Tibial nerve (tissue), 4 donors: ENCODE data around the gene CNTNAP5. TPM values are rescaled to one million over a fixed set of nuclear protein-coding genes. Genes with fewer than 3 reads are reported as not detected.

Experiments used
- DNase-seq, 2 donors: peaks; one replicate each; pipeline ENCODE4 v3.0.0-alpha.2; 2019; ENCODE audit warnings: low spot score in 2 of 2
- H3K27ac ChIP-seq, 4 donors: fragments of 200-600 bp; sonication (generic) in 3 of 4; one replicate each; pipeline ENCODE4 v1.5.1; 2017 to 2019; ENCODE audit warnings: mild to moderate bottlenecking in 1 of 4
- H3K27me3 ChIP-seq, 2 donors: fragments of 200-600 bp; sonication (generic) in 1 of 2; one replicate each; pipeline versions ENCODE4 v1.5.1 to v1.6.0; 2017 to 2019
- H3K36me3 ChIP-seq, 3 donors: fragments of 200-600 bp; sonication (generic); one replicate each; pipeline ENCODE4 v1.5.1; 2018 to 2019
- H3K4me1 ChIP-seq, 4 donors: fragments of 200-600 bp; sonication (generic) in 3 of 4; one replicate each; pipeline ENCODE4 v1.5.1; 2017 to 2019
- H3K4me3 ChIP-seq, 4 donors: fragments of 200-600 bp; sonication (generic) in 3 of 4; one replicate each; pipeline ENCODE4 v1.5.1; 2017 to 2019; ENCODE audit warnings: mild to moderate bottlenecking in 1 of 4, moderate library complexity in 1 of 4
- H3K9me3 ChIP-seq, 4 donors: fragments of 200-600 bp; sonication (generic) in 3 of 4; one replicate each; pipeline ENCODE4 v1.5.1; 2017 to 2019
- CTCF ChIP-seq, 5 experiments: fragments of 200-600 bp in 3 of 5; fragments of 450-650 bp in 2 of 5; sonication (generic) in 3 of 5; IDR thresholded peaks; one replicate each; pipeline ENCODE4 v1.5.1; 2016 to 2019; ENCODE audit warnings: antibody characterized with exemption in 5 of 5, mild to moderate bottlenecking in 3 of 5, moderate library complexity in 2 of 5
- EP300 ChIP-seq, 2 donors: sonication (generic); formaldehyde crosslinking; IDR thresholded peaks; one replicate each; pipeline ENCODE4 v1.6.1; 2017; ENCODE audit warnings: antibody characterized with exemption in 2 of 2, mild to moderate bottlenecking in 1 of 2
- POLR2A ChIP-seq, 2 donors: fragments of 450-650 bp; IDR thresholded peaks; one replicate each; pipeline ENCODE4 v1.6.1; 2017; ENCODE audit warnings: antibody characterized with exemption in 2 of 2, mild to moderate bottlenecking in 2 of 2, moderate library complexity in 2 of 2
- WGBS, 2 donors: methylation state at CpG; one replicate each; pipeline ENCODE4 v1.1.5; 2018; 5-methylcytosine and 5-hydroxymethylcytosine counted together
- total RNA-seq, 4 donors: library from RNA; depleted of rRNA; stranded (reverse); fragments of >200 nt; gene quantifications; one replicate each; pipeline ENCODE4 v1.1.0, GENCODE V29; 2016

The CNTNAP5 gene
- total RNA-seq, 4 donors from 2014 or later = under 0.01 to 0.22 TPM; not detected in 2

- Histone ChIP-seq H3K27ac (no peak overlapping the region), H3K9me3 (no peaks in the 10 kb centered on the region), H3K36me3 (no peaks in the 10 kb centered on the region), H3K27me3 (no peaks in the 10 kb centered on the region), H3K4me3 (no peak overlapping the region), H3K4me1 (no peaks in the 10 kb centered on the region)
- no peak for DNase-seq
- WGBS, 2 donors = 55 to 90% methylated on average over 2 of the region's 2 CpGs
- TF ChIP-seq EP300 (IDR thresholded peaks at IDR 0.05) (no peak), POLR2A (IDR thresholded peaks at IDR 0.05) (no peak), CTCF (IDR thresholded peaks at IDR 0.05) (no peak)
Observed at GRCh38 chr2:124296470-124296869, 271.4 kb downstream of the CNTNAP5 start.

- Histone ChIP-seq H3K36me3 (no peaks in the 10 kb centered on the region), H3K9me3 (peaks cover 0 to 5% (median 0%) of the 10 kb centered on the region in 4 donors), H3K27me3 (no peaks in the 10 kb centered on the region), H3K4me3 (no peak overlapping the region), H3K4me1 (no peaks in the 10 kb centered on the region), H3K27ac (no peak overlapping the region)
- no peak for TF ChIP-seq EP300 (IDR thresholded peaks at IDR 0.05)
- TF ChIP-seq CTCF (IDR thresholded peaks at IDR 0.05) = no peak
- TF ChIP-seq POLR2A (IDR thresholded peaks at IDR 0.05) = no peak
- DNase-seq = no peak
Observed at GRCh38 chr2:124301915-124302314, 276.8 kb downstream of the CNTNAP5 start.

GRCh38 chr2:124308319-124309062 lies 283.4 kb downstream of the CNTNAP5 start:
- Histone ChIP-seq H3K27me3 (no peaks in the 10 kb centered on the region), H3K9me3 (no peaks in the 10 kb centered on the region), H3K36me3 (no peaks in the 10 kb centered on the region), H3K27ac (no peak overlapping the region), H3K4me1 (no peaks in the 10 kb centered on the region), H3K4me3 (no peak overlapping the region)
- 56 to 66% methylated on average over 1 of the region's 1 CpG for WGBS, 2 donors
- no peak for DNase-seq
- TF ChIP-seq POLR2A (IDR thresholded peaks at IDR 0.05) = no peak
- no peak for TF ChIP-seq EP300 (IDR thresholded peaks at IDR 0.05)
- TF ChIP-seq CTCF (IDR thresholded peaks at IDR 0.05) = no peak

- Histone ChIP-seq H3K27ac (no peak overlapping the region), H3K27me3 (no peaks in the 10 kb centered on the region), H3K4me1 (no peaks in the 10 kb centered on the region), H3K9me3 (no peaks in the 10 kb centered on the region), H3K36me3 (no peaks in the 10 kb centered on the region), H3K4me3 (no peak overlapping the region)
- no peak for DNase-seq
- no peak for TF ChIP-seq POLR2A (IDR thresholded peaks at IDR 0.05)
- TF ChIP-seq CTCF (IDR thresholded peaks at IDR 0.05) = no peak
- TF ChIP-seq EP300 (IDR thresholded peaks at IDR 0.05) = no peak
- 74 to 79% methylated on average over 8 of the region's 8 CpGs for WGBS, 2 donors
Observed at GRCh38 chr2:124309563-124310138, 284.6 kb downstream of the CNTNAP5 start.

- Histone ChIP-seq H3K36me3 (no peaks in the 10 kb centered on the region), H3K4me1 (no peaks in the 10 kb centered on the region), H3K4me3 (no peak overlapping the region), H3K27me3 (no peaks in the 10 kb centered on the region), H3K27ac (no peak overlapping the region), H3K9me3 (no peaks in the 10 kb centered on the region)
- no peak for DNase-seq
- WGBS, 2 donors = 84 to 85% methylated on average over 4 of the region's 4 CpGs
- no peak for TF ChIP-seq CTCF (IDR thresholded peaks at IDR 0.05)
- TF ChIP-seq EP300 (IDR thresholded peaks at IDR 0.05) = no peak
- no peak for TF ChIP-seq POLR2A (IDR thresholded peaks at IDR 0.05)
Observed at GRCh38 chr2:124310671-124311070, 285.6 kb downstream of the CNTNAP5 start.
